Measurements from ENCODE around the gene CDC42EP3.

- TF ChIP-seq CTCF (IDR thresholded peaks at IDR 0.05) (no peak), EP300 (IDR thresholded peaks at IDR 0.05) (no peak), POLR2A (IDR thresholded peaks at IDR 0.05) (no peak)
Measured at GRCh38 chr2:37659723-37660122, 11.7 kb downstream of the CDC42EP3 start.
